D721Med (cell line): ENCODE data around the gene GHR.

Experiments
- DNase-seq: peaks from one replicate; pipeline ENCODE4 v3.0.0; 2011; ENCODE audit warnings: low spot score; ENCODE audit not compliant: insufficient read length
- FAIRE-seq: peaks from 2 replicates; lab custom pipeline; 2011; peaks lifted over from hg19 to GRCh38; lab: Jason Lieb, UNC
- CTCF ChIP-seq: IDR thresholded peaks from 2 replicates; pipeline ENCODE4 v1.5.1; 2012; ENCODE audit warnings: mild to moderate bottlenecking, control low read depth; ENCODE audit not compliant: insufficient read depth; ENCODE audit errors: missing control alignments

The GHR gene

GRCh38 chr5:42514754-42515153 is 91.5 kb downstream of the GHR start:
- FAIRE-seq (no peak), DNase-seq (no peak)
- peak; percentile 4 for TF ChIP-seq CTCF

GRCh38 chr5:42515504-42515903 is 92.3 kb downstream of the GHR start:
- FAIRE-seq (no peak), DNase-seq (no peak)
- no peak for TF ChIP-seq CTCF

- no peak for TF ChIP-seq CTCF
- DNase-seq (no peak), FAIRE-seq (no peak)
Measured at GRCh38 chr5:42516282-42517042, 93.2 kb downstream of the GHR start.

GRCh38 chr5:42517164-42517563 is 93.9 kb downstream of the GHR start:
- FAIRE-seq (no peak), DNase-seq (no peak)
- no peak for TF ChIP-seq CTCF

GRCh38 chr5:42518595-42519221 is 95.5 kb downstream of the GHR start:
- DNase-seq (no peak), FAIRE-seq (no peak)
- no peak for TF ChIP-seq CTCF

- FAIRE-seq (no peak), DNase-seq (no peak)
- TF ChIP-seq CTCF: no peak
Measured at GRCh38 chr5:42520203-42520602, 97.0 kb downstream of the GHR start.

- FAIRE-seq: no peak
- DNase-seq: no peak
- TF ChIP-seq CTCF: no peak
Measured at GRCh38 chr5:42520957-42521356, 97.7 kb downstream of the GHR start.
